Ovary (tissue), 3 donors: ENCODE data around the gene TECPR2.

Experiments used
- CTCF ChIP-seq, 3 donors: fragments of 450-650 bp in 2 of 3; fragments of 200-600 bp in 1 of 3; IDR thresholded peaks; one replicate each; pipeline versions ENCODE4 v1.5.1 to v1.8.0; 2016 to 2022; ENCODE audit warnings: antibody characterized with exemption in 3 of 3, mild to moderate bottlenecking in 1 of 3
- EP300 ChIP-seq: sonication (generic); formaldehyde crosslinking; IDR thresholded peaks from one replicate; pipeline ENCODE4 v1.6.1; 2017; ENCODE audit warnings: antibody characterized with exemption
- donor health status: DM: no; HTN: no; CAD: no.

GRCh38 chr14:102490456-102490855 lies 127.7 kb downstream of the TECPR2 start:
- TF ChIP-seq CTCF (IDR thresholded peaks at IDR 0.05) (no peak), EP300 (no peak)
